ENCODE results near the gene RPS6KA5. TPM values are rescaled to one million over a fixed set of nuclear protein-coding genes. Genes with fewer than 3 reads are reported as not detected.
"Not testable (repeated sequence)": the region's sequence is repeated elsewhere in the genome, so short reads cannot be mapped to it uniquely, and the experiment has no call there.

RPS6KA5 gene
- total and polyA plus RNA-seq, 5 experiments from 2014 or later, result 12.3 to 23.2 (median 14.5) TPM

DNA sequence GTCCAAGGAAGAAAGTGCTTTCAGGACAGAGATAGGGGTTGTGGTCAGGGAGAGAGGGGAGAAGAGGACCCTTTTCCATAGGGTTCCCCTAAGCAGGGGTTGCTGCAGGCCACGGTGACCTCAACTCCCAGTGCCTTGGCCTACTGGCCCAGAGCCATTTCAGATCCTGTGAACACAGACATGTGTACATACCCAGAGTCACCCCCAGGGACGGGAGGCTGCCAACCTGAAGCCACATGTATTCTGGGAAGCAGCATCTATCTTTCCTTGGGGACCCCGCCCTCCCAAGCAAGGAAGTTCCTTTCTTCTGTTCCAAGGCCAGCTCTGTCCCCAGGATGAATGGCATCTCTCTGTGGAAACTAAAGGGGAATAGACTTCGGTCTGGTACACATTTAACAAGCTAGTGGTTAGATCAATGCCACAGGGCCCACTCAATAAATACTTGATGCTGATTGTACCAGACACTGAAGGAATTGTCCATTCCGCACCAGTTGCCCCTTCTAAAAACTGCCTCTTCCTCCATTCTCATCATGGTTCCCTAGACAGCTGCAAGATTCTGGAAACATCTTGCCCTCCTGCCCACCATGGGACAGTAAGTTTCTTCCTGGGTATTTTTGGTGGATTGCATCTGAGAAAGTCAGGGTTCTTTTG, 28.3 kb upstream of the RPS6KA5 start:
- H3K36me3 Mint-ChIP-seq, result no peaks in the 10 kb centered on the region
- no peak for ATAC-seq
- H3K27ac Mint-ChIP-seq, result no peak overlapping the region
- H3K4me3 Mint-ChIP-seq, result no peak overlapping the region
- DNase-seq, result no peak
- peaks cover 0 to 7% (median 0%) of the 10 kb centered on the region in 5 donors for H3K27me3 Mint-ChIP-seq
- POLR2A ChIA-PET, result interaction anchor here (1.0 to 3.8 kb wide), 4 partner anchors 19 to 36 kb away, joined by 3 to 14 read pairs (median 4); partner anchors contain the start of gene RPS6KA5
- no peaks in the 10 kb centered on the region for H3K9me3 Mint-ChIP-seq
- H3K4me1 Mint-ChIP-seq, result peaks cover 10 to 17% (median 13%) of the 10 kb centered on the region in 4 donors

DNA sequence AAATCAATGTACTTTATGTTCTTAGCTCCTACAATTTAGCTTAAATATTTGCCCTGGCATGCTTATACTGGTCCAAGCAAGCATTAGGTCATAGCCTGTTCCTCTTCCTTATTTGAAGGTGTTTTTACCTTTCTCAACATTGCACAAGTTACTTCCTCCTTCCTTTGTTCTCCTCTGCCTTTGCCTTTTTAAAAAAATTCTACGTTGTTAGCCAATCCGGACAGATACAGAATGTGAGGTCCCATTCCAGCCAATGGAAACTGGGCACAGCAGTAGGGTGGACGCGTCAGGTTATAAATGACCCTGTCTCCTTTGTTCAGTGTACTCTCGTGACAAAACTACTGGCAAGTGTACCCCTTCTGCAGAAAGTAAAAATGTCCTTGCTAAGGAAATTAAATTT, 27.0 kb upstream of the RPS6KA5 start:
- Mint-ChIP-seq H3K27ac (peak overlapping the region in 5 of 10 donors; percentile 27 to 66 (median 52)), H3K4me3 (peak overlapping the region in 5 of 10 donors; percentile 19 to 71 (median 29)), H3K4me1 (peaks cover 10 to 17% (median 13%) of the 10 kb centered on the region in 4 donors)
- not testable (repeated sequence) for ATAC-seq, DNase-seq, H3K9me3 Mint-ChIP-seq, H3K27me3 Mint-ChIP-seq, H3K36me3 Mint-ChIP-seq
- POLR2A ChIA-PET, result interaction anchor here (0.6 to 3.8 kb wide), 3 partner anchors 8 to 35 kb away, joined by 3 to 14 read pairs (median 4); partner anchors contain the start of gene RPS6KA5

DNA sequence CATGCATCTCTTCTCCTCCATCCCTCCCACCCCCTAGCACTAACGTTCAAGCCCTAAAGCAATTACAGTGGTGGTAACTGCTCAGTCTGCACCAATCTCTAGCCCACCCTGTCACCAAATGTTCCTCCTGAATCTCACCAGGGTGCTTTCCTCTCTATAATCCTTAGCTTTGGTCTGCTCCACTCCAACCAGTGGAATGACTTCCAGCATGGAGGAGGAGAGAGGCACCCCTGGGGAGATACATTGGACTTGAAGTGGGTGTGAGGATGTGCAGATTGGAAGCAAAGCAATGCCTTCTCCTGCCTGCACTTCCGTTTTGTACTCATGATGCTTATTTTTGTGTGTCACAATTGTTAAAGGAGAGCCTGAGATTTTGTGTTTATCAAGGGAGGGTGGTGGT, 24.1 kb upstream of the RPS6KA5 start:
- Mint-ChIP-seq H3K9me3 (no peaks in the 10 kb centered on the region), H3K27ac (peak overlapping the region in 2 of 10 donors; percentile 15 to 74), H3K4me1 (peaks cover 14 to 22% (median 17%) of the 10 kb centered on the region in 4 donors), H3K27me3 (peaks cover 0 to 7% (median 0%) of the 10 kb centered on the region in 5 donors), H3K4me3 (no peak overlapping the region), H3K36me3 (no peaks in the 10 kb centered on the region)
- no peak for DNase-seq
- POLR2A ChIA-PET, result interaction anchor here (0.7 kb wide), 1 partner anchor 55 kb away, joined by 5 read pairs; no protein-coding TSS in a partner anchor
- ATAC-seq, result no peak

DNA sequence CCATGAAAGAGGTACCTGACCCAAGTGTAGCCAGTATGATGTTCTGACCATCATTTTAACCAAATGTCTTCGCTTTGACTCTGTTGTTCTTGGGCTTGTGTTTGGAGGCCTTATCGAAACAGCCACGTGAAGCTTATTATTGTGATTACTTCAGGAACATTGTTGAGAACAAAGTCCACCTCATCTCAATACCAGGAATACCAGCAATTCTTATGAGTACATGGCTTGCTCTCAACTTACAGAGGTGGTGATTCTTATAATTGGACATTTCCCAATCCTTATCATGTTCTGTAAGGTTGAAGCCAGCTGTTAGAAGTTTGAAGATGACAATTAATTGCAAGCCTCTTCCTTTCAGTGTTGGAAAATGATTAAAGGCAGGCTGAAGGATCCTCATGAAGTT, 21.8 kb upstream of the RPS6KA5 start:
- no peak for DNase-seq
- H3K36me3 Mint-ChIP-seq, result no peaks in the 10 kb centered on the region
- no peak overlapping the region for H3K4me3 Mint-ChIP-seq
- ATAC-seq, result no peak
- peaks cover 0 to 4% (median 1%) of the 10 kb centered on the region in 5 donors for H3K27me3 Mint-ChIP-seq
- POLR2A ChIA-PET, result interaction anchor here (1.4 kb wide), 1 partner anchor 19 kb away, joined by 3 read pairs; no protein-coding TSS in a partner anchor
- H3K9me3 Mint-ChIP-seq, result no peaks in the 10 kb centered on the region
- H3K4me1 Mint-ChIP-seq, result peaks cover 15 to 25% (median 25%) of the 10 kb centered on the region in 4 donors
- H3K27ac Mint-ChIP-seq, result no peak overlapping the region

DNA sequence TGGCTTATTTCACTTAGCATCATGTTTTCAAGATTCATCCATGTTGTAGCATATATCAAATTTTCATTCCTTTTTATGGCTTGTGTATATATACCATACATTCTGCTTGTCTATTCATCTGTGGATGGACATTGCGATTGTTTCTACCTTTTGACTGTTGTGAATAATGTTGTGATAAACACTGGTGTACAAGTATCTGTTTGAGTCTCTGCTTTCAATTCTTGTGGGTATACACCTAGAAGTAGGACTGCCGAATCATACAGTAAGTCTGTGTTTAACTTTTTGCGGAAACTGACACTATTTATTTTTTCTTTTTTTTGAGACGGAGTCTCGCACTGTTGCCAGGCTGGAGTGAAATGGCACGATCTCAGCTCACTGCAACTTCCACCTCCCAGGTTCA, 19.6 kb upstream of the RPS6KA5 start:
- Mint-ChIP-seq H3K36me3 (no peaks in the 10 kb centered on the region), H3K4me1 (peaks cover 21 to 33% (median 31%) of the 10 kb centered on the region in 4 donors), H3K4me3 (no peak overlapping the region), H3K27me3 (peaks cover 0 to 9% (median 1%) of the 10 kb centered on the region in 5 donors), H3K27ac (peak overlapping the region in 1 of 10 donors; percentile 61), H3K9me3 (no peaks in the 10 kb centered on the region)
- no peak for DNase-seq
- ATAC-seq, result no peak
- POLR2A ChIA-PET, result interaction anchor here (0.6 to 0.8 kb wide), 2 partner anchors 16 to 17 kb away, joined by 4 to 5 read pairs; no protein-coding TSS in a partner anchor

DNA sequence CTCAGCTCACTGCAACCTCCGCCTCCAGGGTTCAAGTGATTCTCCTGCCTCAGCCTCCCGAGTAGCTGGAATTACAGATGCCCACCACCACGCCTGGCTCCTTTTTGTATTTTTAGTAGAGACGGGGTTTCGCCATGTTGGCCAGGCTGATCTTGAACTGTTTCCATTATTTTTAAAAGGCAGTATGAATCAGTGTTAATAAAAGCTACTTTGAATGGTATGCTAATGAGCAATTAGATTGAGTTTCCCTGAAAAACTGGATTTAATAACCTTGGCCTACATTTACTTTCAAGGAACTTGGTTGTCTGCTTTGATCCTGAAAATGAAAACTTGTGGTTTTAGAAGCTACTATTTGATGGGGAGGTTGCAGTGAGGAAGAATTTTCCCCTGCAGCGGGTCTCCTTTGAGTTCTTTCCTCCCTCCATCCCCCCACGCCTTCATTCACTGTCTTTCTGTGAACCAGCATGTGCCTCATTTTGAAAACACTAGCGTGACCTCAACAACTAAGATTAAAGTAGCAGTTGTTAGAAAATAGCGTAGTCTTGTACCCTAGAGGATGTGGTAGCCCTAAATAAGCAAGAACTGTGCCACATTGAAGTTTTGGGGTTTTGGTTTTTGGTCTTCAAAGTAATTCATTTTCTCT, 17.8 kb upstream of the RPS6KA5 start:
- POLR2A ChIA-PET, result interaction anchor here (0.7 to 2.9 kb wide), 10 partner anchors 10 to 347 kb away, joined by 3 to 21 read pairs (median 3); partner anchors contain the start of genes DGLUCY and RPS6KA5
- Mint-ChIP-seq H3K27me3 (peaks cover 0 to 9% (median 1%) of the 10 kb centered on the region in 5 donors), H3K9me3 (no peaks in the 10 kb centered on the region), H3K27ac (peak overlapping the region; percentile 58 to 94 (median 83)), H3K4me1 (peaks cover 23 to 33% (median 31%) of the 10 kb centered on the region in 4 donors), H3K36me3 (no peaks in the 10 kb centered on the region), H3K4me3 (peak overlapping the region; percentile 41 to 83 (median 76))
- DNase-seq, result peak in 8 of 10 donors; percentile 21 to 89 (median 70)
- peak; percentile 99 to 100 for ATAC-seq

DNA sequence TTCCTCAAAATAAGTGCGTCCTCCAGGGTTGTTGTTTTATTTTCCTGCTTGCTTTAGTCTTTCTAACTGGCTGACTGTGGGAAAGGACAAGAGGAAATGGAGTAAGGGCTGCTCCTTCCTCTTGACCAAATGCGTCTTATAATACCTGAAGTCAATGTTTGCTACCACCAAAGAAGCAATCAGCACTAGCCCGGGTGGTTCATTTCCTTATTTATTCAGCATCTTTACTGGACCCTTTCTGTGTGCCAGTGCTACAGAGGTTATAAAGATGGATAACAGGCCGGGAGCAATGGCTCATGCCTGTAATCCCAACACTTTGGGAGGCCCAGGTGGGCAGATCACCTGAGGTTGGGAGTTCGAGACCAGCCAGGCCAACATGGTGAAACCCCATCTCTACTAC, 15.1 kb upstream of the RPS6KA5 start:
- Mint-ChIP-seq H3K9me3 (no peaks in the 10 kb centered on the region), H3K4me3 (no peak overlapping the region), H3K27me3 (peaks cover 0 to 9% (median 1%) of the 10 kb centered on the region in 5 donors), H3K4me1 (peaks cover 20 to 32% (median 30%) of the 10 kb centered on the region in 4 donors), H3K36me3 (no peaks in the 10 kb centered on the region), H3K27ac (no peak overlapping the region)
- no peak for ATAC-seq
- POLR2A ChIA-PET, result interaction anchor here (0.6 to 0.7 kb wide), 2 partner anchors 8 to 275 kb away, joined by 3 read pairs; no protein-coding TSS in a partner anchor
- no peak for DNase-seq

DNA sequence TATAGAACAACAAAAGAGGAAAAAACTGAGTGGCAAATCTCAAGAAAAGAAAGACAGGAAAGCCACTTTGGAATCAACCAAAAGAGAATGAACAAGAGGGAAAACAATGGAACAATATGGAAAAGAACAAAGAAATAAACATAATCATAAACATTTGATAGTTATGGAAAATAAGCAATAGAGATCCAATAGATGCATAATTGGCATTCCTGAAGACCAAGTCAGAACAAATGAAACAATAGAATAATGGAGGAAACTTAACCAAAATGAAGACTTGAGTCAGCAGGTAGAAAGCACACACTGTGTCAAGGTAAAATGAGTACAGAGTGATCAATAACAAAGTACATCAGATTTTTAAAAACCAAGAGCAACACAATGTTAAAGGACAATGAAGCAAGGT, 10.1 kb upstream of the RPS6KA5 start:
- DNase-seq (no peak), ATAC-seq (no peak)
- no peaks in the 10 kb centered on the region for H3K27me3 Mint-ChIP-seq
- peak overlapping the region in 2 of 10 donors; percentile 8 to 76 for H3K4me3 Mint-ChIP-seq
- H3K36me3 Mint-ChIP-seq, result no peaks in the 10 kb centered on the region
- no peaks in the 10 kb centered on the region for H3K9me3 Mint-ChIP-seq
- H3K27ac Mint-ChIP-seq, result peak overlapping the region in 1 of 10 donors; percentile 59
- H3K4me1 Mint-ChIP-seq, result peaks cover 11 to 49% (median 42%) of the 10 kb centered on the region in 4 donors
- POLR2A ChIA-PET, result interaction anchor here (0.7 kb wide), 1 partner anchor 43 kb away, joined by 8 read pairs; the partner anchor contains the start of gene DGLUCY

DNA sequence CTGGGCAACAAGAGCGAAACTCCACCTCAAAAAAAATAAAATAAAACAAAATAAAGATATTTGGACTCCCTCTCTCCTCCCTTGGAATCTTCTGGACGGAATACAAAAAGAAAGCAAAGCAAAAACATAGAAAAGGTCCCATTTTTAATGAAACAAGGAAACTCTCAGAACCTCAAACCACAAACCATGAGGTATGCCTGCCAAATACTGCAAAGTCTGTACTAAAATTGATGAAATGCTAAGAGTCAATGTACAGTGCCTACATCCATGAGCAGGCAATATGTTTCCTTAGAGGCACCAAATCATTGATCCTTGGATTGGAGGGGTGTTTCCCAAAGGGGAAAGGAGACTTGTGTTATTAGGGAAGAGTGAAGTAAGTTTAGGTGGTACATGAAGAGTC, 8.2 kb upstream of the RPS6KA5 start:
- peak overlapping the region; percentile 7 to 84 (median 68) for H3K27ac Mint-ChIP-seq
- H3K4me3 Mint-ChIP-seq, result peak overlapping the region in 9 of 10 donors; percentile 43 to 85 (median 81)
- no peaks in the 10 kb centered on the region for H3K27me3 Mint-ChIP-seq
- peaks cover 19 to 67% (median 58%) of the 10 kb centered on the region in 4 donors for H3K4me1 Mint-ChIP-seq
- H3K9me3 Mint-ChIP-seq, result peaks cover 0 to under 1% (median 0%) of the 10 kb centered on the region in 9 donors
- peak in 1 of 2 donors; percentile 29 for ATAC-seq
- POLR2A ChIA-PET, result interaction anchor here (1.3 to 1.4 kb wide), 2 partner anchors 8 to 10 kb away, joined by 3 to 4 read pairs; partner anchors contain the start of gene RPS6KA5
- peak in 2 of 10 donors; percentile 23 to 35 for DNase-seq
- no peaks in the 10 kb centered on the region for H3K36me3 Mint-ChIP-seq

DNA sequence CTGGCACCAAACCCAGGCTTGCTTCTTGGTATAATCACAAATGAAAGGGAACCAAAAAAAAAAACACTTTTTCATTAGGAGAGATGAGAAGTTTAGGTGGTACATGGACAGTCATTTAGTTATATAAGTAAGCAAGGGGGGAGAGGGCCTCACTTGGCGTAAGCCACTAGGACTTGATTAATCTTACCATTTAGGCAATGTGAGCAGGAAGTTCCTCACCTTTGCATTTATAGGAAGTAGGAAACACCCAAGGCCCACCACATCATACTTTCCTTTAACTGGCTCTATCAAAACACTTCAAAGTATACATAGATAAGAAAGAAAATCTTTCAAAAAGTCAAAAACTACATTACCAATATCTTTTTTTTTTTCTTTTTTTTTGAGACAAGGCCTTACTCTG, 6.7 kb upstream of the RPS6KA5 start:
- Mint-ChIP-seq H3K9me3 (peaks cover 0 to 5% (median 0%) of the 10 kb centered on the region in 9 donors), H3K4me1 (peaks cover 25 to 79% (median 70%) of the 10 kb centered on the region in 4 donors), H3K27me3 (no peaks in the 10 kb centered on the region), H3K36me3 (no peaks in the 10 kb centered on the region), H3K4me3 (peak overlapping the region; percentile 22 to 85 (median 64)), H3K27ac (peak overlapping the region; percentile 61 to 92 (median 84))
- POLR2A ChIA-PET, result interaction anchor here (0.6 to 0.7 kb wide), 4 partner anchors 8 to 407 kb away, joined by 3 to 4 read pairs (median 3); no protein-coding TSS in a partner anchor
- peak in 8 of 10 donors; percentile 32 to 75 (median 46) for DNase-seq
- ATAC-seq, result peak; percentile 79 to 80

DNA sequence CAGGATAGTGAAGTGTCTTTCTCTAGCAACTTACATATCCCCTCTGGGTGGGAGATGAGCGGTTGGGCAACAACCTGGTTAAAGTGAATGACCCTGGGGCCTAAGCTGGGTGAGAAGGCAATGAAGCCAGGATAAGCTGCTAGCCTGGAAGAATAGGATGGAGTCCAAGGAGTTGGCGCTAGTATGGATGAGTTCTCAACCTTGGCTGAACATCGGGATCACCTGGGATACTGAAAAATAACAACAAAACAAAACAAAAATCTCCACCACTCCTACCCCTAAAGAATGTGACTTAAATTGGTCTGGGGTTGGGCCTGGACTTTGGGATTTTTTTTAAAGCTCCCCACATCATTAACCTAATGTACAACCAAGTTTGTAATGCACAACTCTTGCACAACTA, 4.8 kb upstream of the RPS6KA5 start:
- Mint-ChIP-seq H3K27me3 (no peaks in the 10 kb centered on the region), H3K4me1 (peaks cover 25 to 75% (median 68%) of the 10 kb centered on the region in 4 donors), H3K4me3 (peak overlapping the region in 4 of 10 donors; percentile 2 to 67 (median 29)), H3K27ac (peak overlapping the region; percentile 29 to 91 (median 66)), H3K36me3 (no peaks in the 10 kb centered on the region), H3K9me3 (peaks cover 0 to 5% (median 0%) of the 10 kb centered on the region in 9 donors)
- DNase-seq (no peak), ATAC-seq (no peak)
- POLR2A ChIA-PET, result interaction anchor here (4.7 kb wide), 1 partner anchor 13 kb away, joined by 14 read pairs; no protein-coding TSS in a partner anchor

DNA sequence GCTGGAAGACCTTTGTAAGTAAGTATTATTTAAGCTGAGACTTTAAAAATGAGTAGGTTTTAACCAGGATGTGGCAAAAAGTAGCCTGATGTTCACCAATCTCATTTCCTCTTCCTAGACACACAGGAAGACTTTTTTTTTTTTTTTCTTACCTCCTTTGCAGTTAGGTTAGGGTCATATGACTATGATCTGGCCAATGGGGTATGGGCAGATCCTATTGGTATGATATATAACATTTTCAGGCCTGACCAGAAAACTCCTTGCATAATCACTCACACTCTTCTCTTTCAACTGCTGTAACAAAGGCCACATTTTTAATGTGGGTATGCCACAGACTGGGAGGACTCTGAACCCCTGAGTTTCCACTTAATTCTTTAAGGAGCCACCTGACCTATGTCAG, 2.7 kb upstream of the RPS6KA5 start:
- Mint-ChIP-seq H3K27ac (peak overlapping the region; percentile 52 to 92 (median 88)), H3K4me1 (peaks cover 21 to 69% (median 64%) of the 10 kb centered on the region in 4 donors), H3K36me3 (no peaks in the 10 kb centered on the region), H3K27me3 (no peaks in the 10 kb centered on the region), H3K9me3 (peaks cover 0 to 5% (median 0%) of the 10 kb centered on the region in 9 donors), H3K4me3 (peak overlapping the region; percentile 0 to 69 (median 55))
- POLR2A ChIA-PET, result interaction anchor here (0.6 to 4.7 kb wide), 11 partner anchors 11 to 804 kb away, joined by 3 to 14 read pairs (median 3); no protein-coding TSS in a partner anchor
- DNase-seq (peak in 5 of 10 donors; percentile 22 to 64 (median 54)), ATAC-seq (no peak)
